CD8-positive, alpha-beta memory T cell (primary cell): ENCODE results near the gene IRF5. TPM values are rescaled to one million over a fixed set of nuclear protein-coding genes. Genes with fewer than 3 reads are reported as not detected.

Experiments used
- CTCF ChIA-PET: fragments of 350-600 bp; sonication (Branson Sonifier 250); formaldehyde crosslinking; loops from one replicate; lab custom pipeline; 2021; ENCODE audit warnings: antibody characterized with exemption; lab: Charles Lee
- POLR2A ChIA-PET: fragments of 350-600 bp; sonication (Branson Sonifier 250); formaldehyde crosslinking; loops from one replicate; lab custom pipeline; 2021; ENCODE audit warnings: antibody characterized with exemption; lab: Charles Lee
- DNase-seq, 5 donors: peaks; one replicate each; pipeline versions ENCODE4 v3.0.0 to v3.0.0-alpha.2; 2020 to 2022; ENCODE audit warnings: mixed read lengths in 1 of 5
- H3K27ac ChIP-seq: one replicate; pipeline ENCODE4 v1.7.0; 2013; ENCODE audit warnings: low read depth, mild to moderate bottlenecking, low read length, moderate library complexity
- H3K27me3 ChIP-seq: 2 replicates; pipeline ENCODE4 v1.7.0; 2013; ENCODE audit warnings: low read length, mild to moderate bottlenecking; ENCODE audit not compliant: insufficient read depth, poor library complexity, severe bottlenecking
- H3K36me3 ChIP-seq: 2 replicates; pipeline ENCODE4 v1.7.0; 2013; ENCODE audit warnings: mild to moderate bottlenecking, low read length, moderate library complexity; ENCODE audit not compliant: insufficient read depth
- H3K4me1 ChIP-seq: 2 replicates; pipeline ENCODE4 v1.7.0; 2013; ENCODE audit warnings: mild to moderate bottlenecking, low read length, moderate library complexity; ENCODE audit not compliant: insufficient read depth
- H3K4me3 ChIP-seq: 2 replicates; pipeline ENCODE4 v1.7.0; 2013; ENCODE audit warnings: mild to moderate bottlenecking, low read length
- H3K9me3 ChIP-seq: 2 replicates; pipeline ENCODE4 v1.7.0; 2013; ENCODE audit warnings: mild to moderate bottlenecking, low read length
- H3K27ac Mint-ChIP-seq, 8 donors: one replicate each; pipeline ENCODE4 v1.8.0; 2020 to 2021; ENCODE audit warnings: mixed read lengths in 8 of 8, mild to moderate bottlenecking in 6 of 8, inconsistent platforms in 3 of 8, moderate library complexity in 3 of 8
- H3K27me3 Mint-ChIP-seq, 2 donors: one replicate each; pipeline ENCODE4 v1.8.0; 2020 to 2021; ENCODE audit warnings: mixed read lengths in 2 of 2, mild to moderate bottlenecking in 1 of 2, moderate library complexity in 1 of 2
- H3K36me3 Mint-ChIP-seq, 3 donors: one replicate each; pipeline ENCODE4 v1.8.0; 2020 to 2021; ENCODE audit warnings: mixed read lengths in 3 of 3, inconsistent platforms in 1 of 3, mild to moderate bottlenecking in 1 of 3
- H3K4me1 Mint-ChIP-seq, 3 donors: one replicate each; pipeline ENCODE4 v1.8.0; 2020 to 2021; ENCODE audit warnings: mixed read lengths in 3 of 3, inconsistent platforms in 1 of 3, mild to moderate bottlenecking in 1 of 3
- H3K4me3 Mint-ChIP-seq, 7 donors: one replicate each; pipeline ENCODE4 v1.8.0; 2020 to 2021; ENCODE audit warnings: mixed read lengths in 7 of 7, mild to moderate bottlenecking in 6 of 7, moderate library complexity in 4 of 7, inconsistent platforms in 2 of 7
- H3K9me3 Mint-ChIP-seq, 5 donors: one replicate each; pipeline ENCODE4 v1.8.0; 2020 to 2022; ENCODE audit warnings: mixed read lengths in 5 of 5, mild to moderate bottlenecking in 3 of 5, moderate library complexity in 2 of 5, inconsistent platforms in 1 of 5
- polyA plus RNA-seq: library from polyadenylated mRNA; unstranded; fragments of 300-500 nt; fragmentation: Illumina TruSeq; gene quantifications from one replicate; pipeline ENCODE4 v1.2.3, GENCODE V29; 2021
- total RNA-seq, 2 experiments: library from RNA; stranded (reverse); gene quantifications; one replicate each; pipeline ENCODE4 v1.2.3, GENCODE V29; 2021

The IRF5 gene
- total and polyA plus RNA-seq, 3 experiments from 2014 or later, result 7.1 to 15.2 (median 7.8) TPM

GRCh38 chr7:128902761-128903585, 34.8 kb upstream of the IRF5 start:
- ChIA-PET CTCF (interaction anchor here (1.1 to 2.9 kb wide), 4 partner anchors 17 to 189 kb away, joined by 3 to 17 read pairs (median 3); no protein-coding TSS in a partner anchor), POLR2A (no interaction called here)
- no peaks in the 10 kb centered on the region for H3K36me3 ChIP-seq
- Mint-ChIP-seq H3K4me1 (no peaks in the 10 kb centered on the region), H3K36me3 (no peaks in the 10 kb centered on the region), H3K27ac (no peak overlapping the region), H3K4me3 (no peak overlapping the region), H3K9me3 (peaks cover 0 to 2% (median 2%) of the 10 kb centered on the region in 5 donors), H3K27me3 (peaks cover 7 to 33% of the 10 kb centered on the region in 2 donors)
- H3K4me1 ChIP-seq, result no peaks in the 10 kb centered on the region
- no peaks in the 10 kb centered on the region for H3K9me3 ChIP-seq
- H3K27me3 ChIP-seq, result no peaks in the 10 kb centered on the region
- no peak for DNase-seq
- no peak overlapping the region for H3K4me3 ChIP-seq
- no peak overlapping the region for H3K27ac ChIP-seq

- Mint-ChIP-seq H3K27me3 (peaks cover 8 to 39% of the 10 kb centered on the region in 2 donors), H3K27ac (no peak overlapping the region), H3K36me3 (no peaks in the 10 kb centered on the region), H3K4me1 (no peaks in the 10 kb centered on the region), H3K9me3 (no peaks in the 10 kb centered on the region), H3K4me3 (no peak overlapping the region)
- CTCF ChIA-PET, result interaction anchor here (1.1 to 2.9 kb wide), 4 partner anchors 16 to 188 kb away, joined by 3 to 17 read pairs (median 3); no protein-coding TSS in a partner anchor
- Histone ChIP-seq H3K4me3 (no peak overlapping the region), H3K27me3 (no peaks in the 10 kb centered on the region), H3K36me3 (no peaks in the 10 kb centered on the region), H3K4me1 (no peaks in the 10 kb centered on the region), H3K9me3 (no peaks in the 10 kb centered on the region), H3K27ac (no peak overlapping the region)
- POLR2A ChIA-PET, result no interaction called here
- no peak for DNase-seq
Measured at GRCh38 chr7:128903621-128904361, 33.9 kb upstream of the IRF5 start.

- peaks cover 16 to 47% of the 10 kb centered on the region in 2 donors for H3K27me3 Mint-ChIP-seq
- no peaks in the 10 kb centered on the region for H3K9me3 Mint-ChIP-seq
- ChIA-PET CTCF (interaction anchor here (1.1 to 2.9 kb wide), 4 partner anchors 15 to 187 kb away, joined by 3 to 17 read pairs (median 3); no protein-coding TSS in a partner anchor), POLR2A (no interaction called here)
- H3K4me1 Mint-ChIP-seq, result no peaks in the 10 kb centered on the region
- Histone ChIP-seq H3K27ac (no peak overlapping the region), H3K27me3 (no peaks in the 10 kb centered on the region), H3K4me3 (no peak overlapping the region), H3K9me3 (no peaks in the 10 kb centered on the region), H3K4me1 (no peaks in the 10 kb centered on the region), H3K36me3 (no peaks in the 10 kb centered on the region)
- no peak overlapping the region for H3K4me3 Mint-ChIP-seq
- H3K27ac Mint-ChIP-seq, result no peak overlapping the region
- peak in 3 of 5 donors; percentile 45 to 59 (median 55) for DNase-seq
- no peaks in the 10 kb centered on the region for H3K36me3 Mint-ChIP-seq
Measured at GRCh38 chr7:128904381-128905197, 33.1 kb upstream of the IRF5 start.

- H3K9me3 ChIP-seq, result no peaks in the 10 kb centered on the region
- ChIA-PET CTCF (interaction anchor here (1.1 kb wide), 1 partner anchor 186 kb away, joined by 3 read pairs; no protein-coding TSS in a partner anchor), POLR2A (no interaction called here)
- H3K9me3 Mint-ChIP-seq, result no peaks in the 10 kb centered on the region
- H3K27ac ChIP-seq, result no peak overlapping the region
- H3K4me3 ChIP-seq, result no peak overlapping the region
- H3K4me3 Mint-ChIP-seq, result no peak overlapping the region
- peaks cover 24 to 57% of the 10 kb centered on the region in 2 donors for H3K27me3 Mint-ChIP-seq
- H3K36me3 Mint-ChIP-seq, result no peaks in the 10 kb centered on the region
- no peaks in the 10 kb centered on the region for H3K27me3 ChIP-seq
- no peaks in the 10 kb centered on the region for H3K36me3 ChIP-seq
- peak in 1 of 5 donors; percentile 20 for DNase-seq
- no peak overlapping the region for H3K27ac Mint-ChIP-seq
- H3K4me1 Mint-ChIP-seq, result no peaks in the 10 kb centered on the region
- no peaks in the 10 kb centered on the region for H3K4me1 ChIP-seq
Measured at GRCh38 chr7:128906001-128906765, 31.5 kb upstream of the IRF5 start.

GRCh38 chr7:128906766-128907559, 30.8 kb upstream of the IRF5 start:
- peaks cover 3% of the 10 kb centered on the region for H3K27me3 ChIP-seq

GRCh38 chr7:128908750-128909624, 28.7 kb upstream of the IRF5 start:
- no peaks in the 10 kb centered on the region for H3K4me1 ChIP-seq
- Mint-ChIP-seq H3K4me3 (no peak overlapping the region), H3K4me1 (no peaks in the 10 kb centered on the region), H3K9me3 (no peaks in the 10 kb centered on the region), H3K27ac (no peak overlapping the region), H3K27me3 (peaks cover 33 to 62% of the 10 kb centered on the region in 2 donors), H3K36me3 (no peaks in the 10 kb centered on the region)
- POLR2A ChIA-PET, result no interaction called here
- CTCF ChIA-PET, result interaction anchor here (0.9 to 2.1 kb wide), 4 partner anchors 25 to 183 kb away, joined by 3 to 5 read pairs (median 4); no protein-coding TSS in a partner anchor
- H3K9me3 ChIP-seq, result no peaks in the 10 kb centered on the region
- peaks cover 7% of the 10 kb centered on the region for H3K27me3 ChIP-seq
- no peak overlapping the region for H3K4me3 ChIP-seq
- H3K27ac ChIP-seq, result no peak overlapping the region
- no peaks in the 10 kb centered on the region for H3K36me3 ChIP-seq
- DNase-seq, result peak in 1 of 5 donors; percentile 16

More at GRCh38 chr7:128906766-128907559, 30.8 kb upstream of the IRF5 start:
- peaks cover 28 to 63% of the 10 kb centered on the region in 2 donors for H3K27me3 Mint-ChIP-seq
- ChIA-PET POLR2A (no interaction called here), CTCF (interaction anchor here (1.1 to 1.6 kb wide), 2 partner anchors 177 to 185 kb away, joined by 3 read pairs; no protein-coding TSS in a partner anchor)
- no peak overlapping the region for H3K4me3 Mint-ChIP-seq
- H3K27ac Mint-ChIP-seq, result no peak overlapping the region
- H3K27ac ChIP-seq, result no peak overlapping the region
- no peaks in the 10 kb centered on the region for H3K36me3 Mint-ChIP-seq
- no peak overlapping the region for H3K4me3 ChIP-seq
- no peaks in the 10 kb centered on the region for H3K4me1 Mint-ChIP-seq
- DNase-seq, result peak in 1 of 5 donors; percentile 29
- H3K4me1 ChIP-seq, result no peaks in the 10 kb centered on the region
- no peaks in the 10 kb centered on the region for H3K9me3 Mint-ChIP-seq
- no peaks in the 10 kb centered on the region for H3K36me3 ChIP-seq
- no peaks in the 10 kb centered on the region for H3K9me3 ChIP-seq
